Measurements from ENCODE around the gene ZNF605. TPM values are rescaled to one million over a fixed set of nuclear protein-coding genes. Genes with fewer than 3 reads are reported as not detected.
A peak's percentile ranks its signal among the peaks of the same experiment; 100 is the strongest.

Gene ZNF605
- total RNA-seq, 1 donor from 2014 or later: 28.8 TPM

- Mint-ChIP-seq H3K9me3 (ENCODE audit: low read depth) (peaks cover 59% of the 10 kb centered on the region), H3K36me3 (ENCODE audit: insufficient read depth) (peaks cover 70% of the 10 kb centered on the region), H3K4me1 (ENCODE audit: low read depth) (no peaks in the 10 kb centered on the region), H3K4me3 (ENCODE audit: low read depth) (no peak overlapping the region), H3K27me3 (no peaks in the 10 kb centered on the region), H3K27ac (no peak overlapping the region)
- DNase-seq (ENCODE audit: low spot score, unreplicated experiment): no peak
- TF ChIP-seq CTCF (IDR thresholded peaks at IDR 0.05; ENCODE audit: unreplicated experiment): no peak
Measured at GRCh38 chr12:132923356-132923909, 32.7 kb downstream of the ZNF605 start.

- no peak for DNase-seq (ENCODE audit: low spot score, unreplicated experiment)
- peaks cover 66% of the 10 kb centered on the region for H3K9me3 Mint-ChIP-seq (ENCODE audit: low read depth)
- H3K4me1 Mint-ChIP-seq (ENCODE audit: low read depth): no peaks in the 10 kb centered on the region
- H3K27ac Mint-ChIP-seq: no peak overlapping the region
- H3K36me3 Mint-ChIP-seq (ENCODE audit: insufficient read depth): peaks cover 73% of the 10 kb centered on the region
- no peak overlapping the region for H3K4me3 Mint-ChIP-seq (ENCODE audit: low read depth)
- TF ChIP-seq CTCF (IDR thresholded peaks at IDR 0.05; ENCODE audit: unreplicated experiment): no peak
- no peaks in the 10 kb centered on the region for H3K27me3 Mint-ChIP-seq
Measured at GRCh38 chr12:132922676-132923075, 33.4 kb downstream of the ZNF605 start.

DNA sequence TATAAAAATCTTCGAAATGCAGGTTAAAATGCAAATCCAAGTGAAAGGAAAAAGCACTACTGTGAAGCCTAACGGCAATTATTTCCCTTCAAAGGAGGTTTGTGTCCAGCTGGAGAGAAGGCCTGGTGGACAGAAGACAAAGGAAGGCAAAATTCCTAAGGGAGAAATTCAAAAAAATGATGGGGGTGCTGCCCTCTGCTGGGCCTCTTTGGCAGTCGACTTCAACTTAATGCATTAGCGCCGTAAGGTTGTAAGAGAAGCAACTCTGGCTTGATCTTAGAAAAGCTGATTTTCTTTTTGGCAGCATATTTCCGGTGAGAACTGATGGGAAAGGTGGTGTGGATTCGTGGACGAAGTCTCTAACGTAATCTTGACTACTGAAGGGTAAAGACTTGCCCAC is 34.4 kb downstream of the ZNF605 start:
- peaks cover 68% of the 10 kb centered on the region for H3K36me3 Mint-ChIP-seq (ENCODE audit: insufficient read depth)

DNA sequence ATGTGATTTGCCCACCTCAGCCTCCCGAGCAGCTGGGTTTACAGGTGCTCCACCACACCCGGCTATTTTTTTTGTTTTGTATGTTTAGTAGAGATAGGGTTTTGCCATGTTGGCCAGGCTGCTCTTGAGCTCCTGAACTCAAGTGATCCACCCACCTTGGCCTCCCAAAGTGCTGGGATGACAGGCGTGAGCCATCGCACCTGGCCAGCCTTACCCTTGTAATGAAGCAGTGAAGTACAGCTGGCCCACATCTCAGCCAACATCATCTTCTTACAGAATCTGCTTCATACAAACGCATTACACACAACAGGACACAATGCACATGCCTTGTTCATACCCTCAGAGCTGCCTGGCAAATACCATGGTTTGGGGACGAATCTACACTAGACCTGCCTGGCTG is 37.4 kb downstream of the ZNF605 start:
- TF ChIP-seq CTCF (IDR thresholded peaks at IDR 0.05; ENCODE audit: unreplicated experiment): no peak
- peaks cover 50% of the 10 kb centered on the region for H3K36me3 Mint-ChIP-seq (ENCODE audit: insufficient read depth)
- no peak overlapping the region for H3K4me3 Mint-ChIP-seq (ENCODE audit: low read depth)
- H3K27ac Mint-ChIP-seq: peak overlapping the region; percentile 41
- DNase-seq (ENCODE audit: low spot score, unreplicated experiment): no peak
- H3K27me3 Mint-ChIP-seq: no peaks in the 10 kb centered on the region
- no peaks in the 10 kb centered on the region for H3K4me1 Mint-ChIP-seq (ENCODE audit: low read depth)
- H3K9me3 Mint-ChIP-seq (ENCODE audit: low read depth): peaks cover 49% of the 10 kb centered on the region

More for the DNA sequence above, 34.4 kb downstream of the ZNF605 start:
- Mint-ChIP-seq H3K9me3 (ENCODE audit: low read depth) (peaks cover 62% of the 10 kb centered on the region), H3K27me3 (no peaks in the 10 kb centered on the region), H3K27ac (no peak overlapping the region), H3K4me3 (ENCODE audit: low read depth) (no peak overlapping the region), H3K4me1 (ENCODE audit: low read depth) (no peaks in the 10 kb centered on the region)
- no peak for TF ChIP-seq CTCF (IDR thresholded peaks at IDR 0.05; ENCODE audit: unreplicated experiment)
- DNase-seq (ENCODE audit: low spot score, unreplicated experiment): no peak

GRCh38 chr12:132909030-132909368 is 47.1 kb downstream of the ZNF605 start:
- Mint-ChIP-seq H3K27ac (peak overlapping the region; percentile 91), H3K4me1 (ENCODE audit: low read depth) (peaks cover 2% of the 10 kb centered on the region), H3K9me3 (ENCODE audit: low read depth) (peaks cover 23% of the 10 kb centered on the region), H3K36me3 (ENCODE audit: insufficient read depth) (peaks cover 15% of the 10 kb centered on the region), H3K27me3 (peaks cover 25% of the 10 kb centered on the region), H3K4me3 (ENCODE audit: low read depth) (peak overlapping the region; percentile 85)
- DNase-seq (ENCODE audit: low spot score, unreplicated experiment): no peak
- no peak for TF ChIP-seq CTCF (IDR thresholded peaks at IDR 0.05; ENCODE audit: unreplicated experiment)
